ENCODE data around the gene KRTAP5-5. TPM values are rescaled to one million over a fixed set of nuclear protein-coding genes. Genes with fewer than 3 reads are reported as not detected.
"Not testable (repeated sequence)": the region's sequence is repeated elsewhere in the genome, so short reads cannot be mapped to it uniquely, and the experiment has no call there.

The KRTAP5-5 gene
- polyA plus RNA-seq (not detected in 3 replicates), polyA minus RNA-seq (not detected in 3 replicates)
- polyA plus RNA-seq (2011; ENCODE audit: low read depth) = not detected
- polyA plus RNA-seq (2011; cell fraction: cytosol; rRNA removed) = not detected in 2 replicates
- not detected in 2 replicates for polyA plus RNA-seq (2011; cell fraction: nucleus; rRNA removed)
- polyA plus RNA-seq (2012; ENCODE audit: low replicate concordance) = not detected in 2 replicates
- not detected for polyA minus RNA-seq (2011; cell fraction: cytosol; rRNA and poly(A)+ RNA removed)
- polyA minus RNA-seq (2011; cell fraction: nucleus; rRNA and poly(A)+ RNA removed) = not detected in 2 replicates

GRCh38 chr11:1629326-1630185 lies at the start of gene KRTAP5-5:
TSS of gene KRTAP5-5 (plus strand) at chr11:1629775. CDS start at chr11:1629841, 66 bp downstream.
- no peak for DNase-seq (ENCODE audit: low read depth, low spot score)
- peaks cover 18% of the 10 kb centered on the region for H3K27me3 ChIP-seq (ENCODE audit: control insufficient read depth, extremely low read depth, insufficient read depth, low read length)
- H3K9me3 ChIP-seq (ENCODE audit: control insufficient read depth, low read depth, low read length) = no peaks in the 10 kb centered on the region
- no peaks in the 10 kb centered on the region for H3K79me2 ChIP-seq (ENCODE audit: control insufficient read depth, insufficient read depth, low read length)
- H3K4me2 ChIP-seq (ENCODE audit: control insufficient read depth, extremely low read depth, insufficient read depth, low read depth, low read length) = no peak within 1 kb of the TSS
- dilution Hi-C loops (cut with MboI; ENCODE audit: extremely low pct_ligation_motif_present, low sequenced_read_pairs) = loop anchor here (10.0 kb wide), 1 partner anchor 95 kb away; no protein-coding TSS in a partner anchor
- H3K4me3 ChIP-seq (ENCODE audit: control insufficient read depth in 2 of 3, extremely low read depth in 1 of 3, insufficient read depth in 2 of 3, low read depth in 1 of 3, low read length in 3 of 3) = no peak within 1 kb of the TSS
- TF ChIP-seq EZH2 (IDR thresholded peaks at IDR 0.05; ENCODE audit: low read length) (no peak), CTCF (optimal IDR thresholded peaks at IDR 0.05 in 1 of 3, IDR thresholded peaks at IDR 0.05 in 1 of 3, conservative IDR thresholded peaks at IDR 0.05 in 1 of 3; ENCODE audit: extremely low read depth in 1 of 3, insufficient read depth in 2 of 3, low read length in 3 of 3) (no peak)
- no peak within 1 kb of the TSS for H3K27ac ChIP-seq (ENCODE audit: control insufficient read depth, insufficient read depth, low read length)
- FAIRE-seq = no peak
- H4K20me1 ChIP-seq (ENCODE audit: control insufficient read depth, extremely low read depth, insufficient read depth, low read length) = no peaks in the 10 kb centered on the region
- H3K9ac ChIP-seq (ENCODE audit: control insufficient read depth, extremely low read depth, insufficient read depth, low read length) = no peak within 1 kb of the TSS
- no peaks in the 10 kb centered on the region for H3K4me1 ChIP-seq (ENCODE audit: control insufficient read depth, extremely low read depth, insufficient read depth, low read length)
- H3K36me3 ChIP-seq (ENCODE audit: control insufficient read depth in 2 of 2, extremely low read depth in 1 of 2, insufficient read depth in 2 of 2, low read length in 2 of 2) = no peaks in the 10 kb centered on the region
- no peaks in the 10 kb centered on the region for H3K9me1 ChIP-seq (ENCODE audit: control insufficient read depth, extremely low read depth, insufficient read depth, low read length)
- no peak within 1 kb of the TSS for H2AFZ ChIP-seq (ENCODE audit: control insufficient read depth, low read length)

GRCh38 chr11:1581976-1582375 lies 47.6 kb upstream of the KRTAP5-5 start:
- H3K79me2 ChIP-seq (ENCODE audit: control insufficient read depth, insufficient read depth, low read length) = no peaks in the 10 kb centered on the region
- no peak overlapping the region for H3K4me2 ChIP-seq (ENCODE audit: control insufficient read depth, extremely low read depth, insufficient read depth, low read depth, low read length)
- peaks cover 4% of the 10 kb centered on the region for H3K9me3 ChIP-seq (ENCODE audit: control insufficient read depth, low read depth, low read length)
- H3K27me3 ChIP-seq (ENCODE audit: control insufficient read depth, extremely low read depth, insufficient read depth, low read length) = no peaks in the 10 kb centered on the region
- dilution Hi-C loops (cut with MboI; ENCODE audit: extremely low pct_ligation_motif_present, low sequenced_read_pairs) = no loop called here
- no peak overlapping the region for H2AFZ ChIP-seq (ENCODE audit: control insufficient read depth, low read length)
- H3K4me3 ChIP-seq (ENCODE audit: control insufficient read depth in 2 of 3, extremely low read depth in 1 of 3, insufficient read depth in 2 of 3, low read depth in 1 of 3, low read length in 3 of 3) = no peak overlapping the region
- no peaks in the 10 kb centered on the region for H3K4me1 ChIP-seq (ENCODE audit: control insufficient read depth, extremely low read depth, insufficient read depth, low read length)
- no peaks in the 10 kb centered on the region for H3K9me1 ChIP-seq (ENCODE audit: control insufficient read depth, extremely low read depth, insufficient read depth, low read length)
- FAIRE-seq (no peak), DNase-seq (ENCODE audit: low read depth, low spot score) (no peak)
- H3K36me3 ChIP-seq (ENCODE audit: control insufficient read depth in 2 of 2, extremely low read depth in 1 of 2, insufficient read depth in 2 of 2, low read length in 2 of 2) = no peaks in the 10 kb centered on the region
- no peaks in the 10 kb centered on the region for H4K20me1 ChIP-seq (ENCODE audit: control insufficient read depth, extremely low read depth, insufficient read depth, low read length)
- no peak overlapping the region for H3K9ac ChIP-seq (ENCODE audit: control insufficient read depth, extremely low read depth, insufficient read depth, low read length)
- no peak overlapping the region for H3K27ac ChIP-seq (ENCODE audit: control insufficient read depth, insufficient read depth, low read length)
- TF ChIP-seq EZH2 (IDR thresholded peaks at IDR 0.05; ENCODE audit: low read length) (no peak), CTCF (optimal IDR thresholded peaks at IDR 0.05 in 1 of 3, IDR thresholded peaks at IDR 0.05 in 1 of 3, conservative IDR thresholded peaks at IDR 0.05 in 1 of 3; ENCODE audit: extremely low read depth in 1 of 3, insufficient read depth in 2 of 3, low read length in 3 of 3) (no peak)

GRCh38 chr11:1582909-1583308 lies 46.7 kb upstream of the KRTAP5-5 start:
- H4K20me1 ChIP-seq (ENCODE audit: control insufficient read depth, extremely low read depth, insufficient read depth, low read length); H3K79me2 ChIP-seq (ENCODE audit: control insufficient read depth, insufficient read depth, low read length); H3K4me1 ChIP-seq (ENCODE audit: control insufficient read depth, extremely low read depth, insufficient read depth, low read length); H3K9me3 ChIP-seq (ENCODE audit: control insufficient read depth, low read depth, low read length); H3K4me2 ChIP-seq (ENCODE audit: control insufficient read depth, extremely low read depth, insufficient read depth, low read depth, low read length); H3K4me3 ChIP-seq (ENCODE audit: control insufficient read depth in 2 of 3, extremely low read depth in 1 of 3, insufficient read depth in 2 of 3, low read depth in 1 of 3, low read length in 3 of 3); H3K27me3 ChIP-seq (ENCODE audit: control insufficient read depth, extremely low read depth, insufficient read depth, low read length); H2AFZ ChIP-seq (ENCODE audit: control insufficient read depth, low read length); DNase-seq (ENCODE audit: low read depth, low spot score); dilution Hi-C loops (cut with MboI; ENCODE audit: extremely low pct_ligation_motif_present, low sequenced_read_pairs); FAIRE-seq; H3K36me3 ChIP-seq (ENCODE audit: control insufficient read depth in 2 of 2, extremely low read depth in 1 of 2, insufficient read depth in 2 of 2, low read length in 2 of 2); H3K9me1 ChIP-seq (ENCODE audit: control insufficient read depth, extremely low read depth, insufficient read depth, low read length); H3K27ac ChIP-seq (ENCODE audit: control insufficient read depth, insufficient read depth, low read length); H3K9ac ChIP-seq (ENCODE audit: control insufficient read depth, extremely low read depth, insufficient read depth, low read length): not testable (repeated sequence)
